HCT116 (cell line): ENCODE results near the gene ZNF222.

Source experiments
- ATF3 ChIP-seq: IDR thresholded peaks from 2 replicates; pipeline ENCODE4 v1.6.1; 2012
- EZH2phosphoT487 ChIP-seq: fragments of 200-600 bp; IDR thresholded peaks from 2 replicates; pipeline ENCODE4 v1.6.1; 2018; ENCODE audit warnings: antibody characterized with exemption, borderline replicate concordance
- ZFX ChIP-seq: fragments of 450-650 bp; IDR thresholded peaks from 2 replicates; pipeline ENCODE4 v1.6.1; 2017
- TF ChIP-seq, protein P1 (sequence below), 3 experiments: fragments of 200-600 bp in 1 of 3; sonication (generic) in 1 of 3; IDR thresholded peaks in 2 of 3; conservative IDR thresholded peaks in 1 of 3; 2 replicates each; pipeline ENCODE4 v1.5.1; 2012 to 2017; ENCODE audit warnings: low read depth in 2 of 3, low read length in 2 of 3, antibody characterized with exemption in 1 of 3, borderline replicate concordance in 1 of 3, control low read depth in 1 of 3, mild to moderate bottlenecking in 1 of 3, mixed read lengths in 1 of 3, mixed run types in 1 of 3, moderate library complexity in 1 of 3; ENCODE audit not compliant: insufficient read depth in 1 of 3

DNA sequence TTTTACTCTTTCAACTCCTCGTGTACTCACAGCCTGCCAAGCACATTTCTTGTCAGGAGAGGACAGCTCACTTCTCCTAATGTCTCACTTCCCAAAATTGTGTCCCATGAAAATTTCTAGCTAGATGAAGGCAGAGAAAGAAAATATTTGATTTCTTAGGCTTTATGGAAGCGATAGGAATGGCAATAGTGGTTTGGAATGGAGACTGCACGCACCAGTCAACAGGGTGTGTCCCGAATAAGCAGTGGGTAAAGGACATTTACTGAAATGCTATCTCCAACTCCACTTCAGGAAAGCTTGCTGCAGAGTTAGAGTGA, 321 bp upstream of the ZNF222 start:
- no peak for TF ChIP-seq EZH2phosphoT487
- TF ChIP-seq, protein P1, sequence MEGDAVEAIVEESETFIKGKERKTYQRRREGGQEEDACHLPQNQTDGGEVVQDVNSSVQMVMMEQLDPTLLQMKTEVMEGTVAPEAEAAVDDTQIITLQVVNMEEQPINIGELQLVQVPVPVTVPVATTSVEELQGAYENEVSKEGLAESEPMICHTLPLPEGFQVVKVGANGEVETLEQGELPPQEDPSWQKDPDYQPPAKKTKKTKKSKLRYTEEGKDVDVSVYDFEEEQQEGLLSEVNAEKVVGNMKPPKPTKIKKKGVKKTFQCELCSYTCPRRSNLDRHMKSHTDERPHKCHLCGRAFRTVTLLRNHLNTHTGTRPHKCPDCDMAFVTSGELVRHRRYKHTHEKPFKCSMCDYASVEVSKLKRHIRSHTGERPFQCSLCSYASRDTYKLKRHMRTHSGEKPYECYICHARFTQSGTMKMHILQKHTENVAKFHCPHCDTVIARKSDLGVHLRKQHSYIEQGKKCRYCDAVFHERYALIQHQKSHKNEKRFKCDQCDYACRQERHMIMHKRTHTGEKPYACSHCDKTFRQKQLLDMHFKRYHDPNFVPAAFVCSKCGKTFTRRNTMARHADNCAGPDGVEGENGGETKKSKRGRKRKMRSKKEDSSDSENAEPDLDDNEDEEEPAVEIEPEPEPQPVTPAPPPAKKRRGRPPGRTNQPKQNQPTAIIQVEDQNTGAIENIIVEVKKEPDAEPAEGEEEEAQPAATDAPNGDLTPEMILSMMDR (IDR thresholded peaks at IDR 0.05 in 2 of 3, conservative IDR thresholded peaks at IDR 0.05 in 1 of 3; ENCODE audit: borderline replicate concordance in 1 of 3, insufficient read depth in 1 of 3, low read depth in 2 of 3, low read length in 2 of 3): no peak
- TF ChIP-seq ZFX: no peak
- TF ChIP-seq ATF3: no peak
